ENCODE data around the gene RMI2. TPM values are rescaled to one million over a fixed set of nuclear protein-coding genes. Genes with fewer than 3 reads are reported as not detected.

RMI2 gene
- total and polyA plus RNA-seq, 2 of the 8 experiments (the other 6 are each of a cell fraction or from before 2014, with no cell fraction given), result 58.2 to 96.0 TPM

DNA sequence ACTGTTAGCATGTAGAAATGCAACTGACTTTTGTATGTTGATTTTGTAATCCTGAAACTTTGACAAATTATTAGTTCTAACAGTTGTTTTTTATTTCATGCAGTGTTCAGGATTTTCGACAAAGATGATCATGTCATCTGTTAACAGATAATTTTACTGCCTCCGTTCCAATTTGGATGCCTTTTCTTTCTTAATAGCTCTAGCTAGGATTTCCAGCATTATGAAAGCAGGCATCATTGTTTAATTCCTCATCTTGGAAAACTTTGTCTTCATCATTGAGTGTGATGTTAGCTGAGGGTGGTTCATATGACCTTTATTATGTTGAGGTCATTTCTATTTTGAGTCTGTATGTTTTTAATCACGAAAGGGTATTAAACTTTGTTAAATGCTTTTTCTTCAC is 31.9 kb downstream of the RMI2 start:
- no peaks in the 10 kb centered on the region for H3K9me3 ChIP-seq (ENCODE audit: insufficient read depth in 2 of 2, low read depth in 1 of 2, low read length in 1 of 2)
- ChIA-PET POLR2A (ENCODE audit: partially characterized antibody) (no interaction called here), CTCF (ENCODE audit: partially characterized antibody) (interaction anchor here (0.9 to 1.4 kb wide), 3 partner anchors 10 to 64 kb away, joined by 3 to 5 read pairs (median 4); no protein-coding TSS in a partner anchor)
- no peak overlapping the region for H3K14ac ChIP-seq (ENCODE audit: insufficient read length)
- no peaks in the 10 kb centered on the region for H3K23me2 ChIP-seq (ENCODE audit: low read depth, low read length)
- no peak overlapping the region for H3K4me2 ChIP-seq (ENCODE audit: insufficient read depth in 1 of 2, low read depth in 2 of 2, low read length in 2 of 2)
- H3K4me1 ChIP-seq (replicated peaks in 1 of 4; ENCODE audit: control insufficient read depth in 3 of 4, insufficient read depth in 4 of 4, low read length in 3 of 4), result no peaks in the 10 kb centered on the region; a peak in 1 of 7 replicates
- H3K4ac ChIP-seq (replicated peaks; ENCODE audit: insufficient read length, low read depth, low read length), result no peak overlapping the region
- H3K18ac ChIP-seq (ENCODE audit: extremely low read depth, low read length), result no peak overlapping the region
- H3K27me3 ChIP-seq (replicated peaks in 1 of 4; ENCODE audit: control insufficient read depth in 3 of 4, extremely low read depth in 1 of 4, insufficient read depth in 3 of 4, low read length in 3 of 4), result 0 out of 7 replicates have a peak, but pooled peaks cover 0 to 2% (median 0%) of the 10 kb centered on the region in 4 experiments
- H2AFZ ChIP-seq (ENCODE audit: low read length), result no peak overlapping the region
- DNase-seq (ENCODE audit: low read depth in 1 of 2, low spot score in 2 of 2), result no peak
- no peak for FAIRE-seq
- no peak overlapping the region for H3K23ac ChIP-seq (ENCODE audit: insufficient read length)
- no peak overlapping the region for H4K91ac ChIP-seq (replicated peaks; ENCODE audit: insufficient read length, low read length)
- H3K79me2 ChIP-seq (ENCODE audit: control insufficient read depth in 1 of 2, insufficient read depth in 2 of 2, low read length in 2 of 2), result no peaks in the 10 kb centered on the region
- no peak overlapping the region for H3K9ac ChIP-seq (replicated peaks in 1 of 4; ENCODE audit: extremely low read depth in 1 of 4, low read depth in 3 of 4, low read length in 3 of 4)
- H3K79me1 ChIP-seq (ENCODE audit: low read depth, low read length), result no peaks in the 10 kb centered on the region; the same call in 1 of the 2 replicates
- no peak overlapping the region for H2BK12ac ChIP-seq (ENCODE audit: low read depth, low read length)
- H4K5ac ChIP-seq (ENCODE audit: insufficient read length, low read depth, low read length), result no peak overlapping the region
- no peak overlapping the region for H3K27ac ChIP-seq (ENCODE audit: low read depth, low read length)
- no peak overlapping the region for H2BK120ac ChIP-seq (replicated peaks; ENCODE audit: low read depth, low read length)
- H3K56ac ChIP-seq (replicated peaks; ENCODE audit: insufficient read length, low read depth, low read length), result no peak overlapping the region
- H2BK15ac ChIP-seq (ENCODE audit: low read length), result no peak overlapping the region
- H2BK5ac ChIP-seq (ENCODE audit: low read depth, low read length), result no peak overlapping the region
- no peak overlapping the region for H3K4me3 ChIP-seq (ENCODE audit: extremely low read depth in 1 of 4, insufficient read depth in 2 of 4, low read depth in 3 of 4, low read length in 4 of 4)
- no peaks in the 10 kb centered on the region; a peak in 1 of 8 replicates for H3K36me3 ChIP-seq (ENCODE audit: control insufficient read depth in 2 of 4, insufficient read depth in 4 of 4, low read length in 3 of 4)
- no peak overlapping the region for H2AK5ac ChIP-seq (ENCODE audit: low read depth, low read length)
- TF ChIP-seq ASH2L (IDR thresholded peaks at IDR 0.05; ENCODE audit: low read length) (no peak), TCF12 (IDR thresholded peaks at IDR 0.05; ENCODE audit: low read depth, low read length) (no peak), MAFK (IDR thresholded peaks at IDR 0.05; ENCODE audit: low read depth, low read length) (no peak), SP2 (IDR thresholded peaks at IDR 0.05; ENCODE audit: low read length) (no peak), YY1 (IDR thresholded peaks at IDR 0.05; ENCODE audit: low read depth, low read length) (no peak), JUN (IDR thresholded peaks at IDR 0.05; ENCODE audit: low read depth, low read length) (no peak)
- H4K20me1 ChIP-seq (replicated peaks in 1 of 2; ENCODE audit: control insufficient read depth in 1 of 2, insufficient read depth in 2 of 2, low read length in 2 of 2), result no peaks in the 10 kb centered on the region
- WGBS, 2 experiments (ENCODE audit: extremely low coverage in 1 of 2, insufficient coverage in 1 of 2, insufficient read length in 1 of 2, insufficient replicate concordance in 2 of 2, low coverage in 1 of 2, low lambda C conversion rate in 2 of 2, missing lambda C conversion rate in 1 of 2), result 82% methylated on average over 3 of the region's 3 CpGs; no CpG with 5 or more reads in 1 of the 2 experiments
- no peak overlapping the region for H2BK20ac ChIP-seq (ENCODE audit: low read length)
- no peak overlapping the region for H4K8ac ChIP-seq (ENCODE audit: extremely low read depth, insufficient read depth, low read length)
